GM21423 (cell line): ENCODE measurements around the gene STK32A.
"Not testable (repeated sequence)": the region's sequence is repeated elsewhere in the genome, so short reads cannot be mapped to it uniquely, and the experiment has no call there.

Experiments
- ATAC-seq: cut with Tn5 transposase; IDR thresholded peaks from one replicate; pipeline ENCODE4 v1.9.1; 2021; ENCODE audit warnings: mild to moderate bottlenecking, moderate library complexity; ENCODE audit not compliant: unreplicated experiment

STK32A gene

DNA sequence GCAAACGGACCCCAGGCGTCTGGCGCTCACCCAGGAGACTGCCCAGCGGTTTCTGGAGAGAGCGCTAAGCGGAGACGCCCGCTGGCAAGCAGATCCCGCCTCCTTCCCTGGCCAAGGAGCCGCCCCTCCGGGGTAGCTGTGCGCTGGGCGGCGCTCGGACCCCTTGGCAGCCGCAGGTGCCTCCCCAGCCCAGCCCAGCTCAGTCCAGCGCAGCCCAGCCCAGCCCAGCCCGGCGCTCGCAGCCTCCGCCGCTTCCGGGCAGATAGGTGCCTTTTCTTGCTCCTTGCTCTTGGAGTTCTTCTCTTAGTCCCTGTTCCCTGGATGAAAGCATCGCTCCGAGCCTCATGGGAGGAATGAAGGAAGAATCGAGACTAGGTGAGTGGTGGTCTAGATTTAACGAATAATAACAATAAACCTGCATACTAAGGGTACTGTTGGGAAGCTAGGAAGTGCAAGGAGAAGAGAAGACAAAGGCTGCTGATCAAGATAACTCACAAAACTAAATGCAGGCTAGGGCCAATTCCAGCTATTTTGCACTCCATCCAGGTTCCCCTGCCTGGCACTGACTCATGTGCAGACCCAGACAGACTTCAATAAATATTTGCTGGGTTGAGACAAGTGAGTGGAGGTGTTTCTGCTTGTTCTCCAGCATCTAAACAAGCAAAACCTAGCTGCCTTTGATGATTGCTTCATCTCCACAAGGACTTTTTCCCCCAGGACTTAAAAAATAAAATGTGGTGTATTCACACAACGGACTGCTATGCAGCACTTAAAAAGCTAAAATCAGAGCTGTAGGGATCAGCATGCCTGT is at the start of gene STK32A:
Gene STK32A, plus strand, starts transcription at position 202 of the 811 bp plus-strand sequence. CDS start 4,609 bp downstream, outside the sequence.
- no peak for ATAC-seq

DNA sequence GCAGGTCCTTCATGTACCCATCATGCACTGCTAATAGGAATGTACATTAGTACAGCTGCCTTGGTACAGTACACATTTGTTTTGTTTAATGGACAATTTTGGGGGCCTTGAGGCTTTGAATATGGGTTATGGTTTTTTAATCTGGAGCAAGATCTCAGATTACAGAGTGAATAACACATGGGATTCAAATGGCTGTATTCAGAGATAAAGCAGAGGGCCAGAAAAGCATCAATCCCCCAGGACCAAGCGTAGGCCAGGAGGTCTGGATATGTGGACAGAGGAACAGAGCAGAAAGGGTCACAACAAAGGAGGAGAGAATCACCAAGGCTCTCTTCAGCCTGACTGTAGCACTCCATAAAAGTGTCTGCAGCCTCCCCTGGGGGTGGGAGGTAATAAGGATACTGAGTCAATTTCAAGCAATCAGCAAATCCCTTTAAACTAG is 47.7 kb upstream of the STK32A start:
- no peak for ATAC-seq

DNA sequence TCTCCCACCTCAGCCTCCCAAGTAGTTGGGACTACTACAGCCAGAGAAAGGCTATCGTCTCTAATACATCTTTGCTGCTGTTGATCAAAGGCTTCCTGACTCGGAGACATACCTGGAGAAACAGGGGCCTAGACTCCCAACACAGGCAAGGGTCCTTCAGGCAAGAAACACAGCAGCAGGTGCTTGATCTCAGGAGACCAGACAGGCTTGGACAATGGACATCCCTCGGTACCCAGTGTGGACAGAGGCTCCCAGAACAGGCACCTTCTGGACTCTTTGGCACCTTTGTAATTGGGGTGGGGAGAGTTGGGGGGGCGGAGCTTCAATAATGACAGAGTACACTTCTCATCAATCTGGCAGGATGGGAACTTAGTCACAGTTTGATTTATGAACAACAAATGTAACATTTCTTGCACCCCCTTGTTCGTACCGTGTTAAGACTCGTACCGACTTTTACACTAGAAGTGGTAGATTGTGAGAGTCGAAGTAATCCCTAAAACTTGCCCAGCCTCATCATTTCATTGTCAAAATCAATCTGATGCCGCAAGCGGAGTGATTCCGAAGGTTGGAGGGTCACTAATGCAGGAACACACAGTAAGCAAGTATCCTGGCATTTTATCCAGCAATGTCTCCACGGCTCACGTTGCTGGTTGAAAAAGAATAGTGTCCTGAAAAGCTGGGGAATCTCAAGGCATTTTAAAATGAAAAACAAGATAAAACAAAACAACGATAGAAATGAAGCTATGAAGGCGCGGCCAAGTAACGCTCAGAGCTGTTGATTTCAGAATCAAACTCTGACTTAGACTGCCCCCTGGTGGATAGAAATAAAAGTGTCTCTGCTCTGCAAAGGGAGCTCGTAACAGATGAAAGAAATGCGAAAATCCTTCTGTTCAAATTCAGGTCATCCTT is 46.4 kb upstream of the STK32A start:
- ATAC-seq: peak; percentile 91

DNA sequence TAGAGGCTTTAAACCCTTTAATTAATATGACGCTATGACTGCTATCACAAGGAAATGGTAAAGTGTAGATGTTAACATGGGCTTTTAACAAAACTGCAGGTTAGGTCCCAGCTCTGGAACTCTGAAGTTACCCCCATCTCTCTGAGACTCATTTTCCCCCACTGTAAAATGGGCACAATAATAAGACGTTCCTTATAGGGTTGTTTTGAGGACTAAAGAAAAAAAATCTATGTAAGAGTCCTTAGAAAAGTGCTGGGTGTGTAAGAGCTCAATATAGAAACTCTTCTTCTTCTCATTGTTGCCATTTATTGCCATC is 45.8 kb upstream of the STK32A start:
- ATAC-seq: peak; percentile 18

DNA sequence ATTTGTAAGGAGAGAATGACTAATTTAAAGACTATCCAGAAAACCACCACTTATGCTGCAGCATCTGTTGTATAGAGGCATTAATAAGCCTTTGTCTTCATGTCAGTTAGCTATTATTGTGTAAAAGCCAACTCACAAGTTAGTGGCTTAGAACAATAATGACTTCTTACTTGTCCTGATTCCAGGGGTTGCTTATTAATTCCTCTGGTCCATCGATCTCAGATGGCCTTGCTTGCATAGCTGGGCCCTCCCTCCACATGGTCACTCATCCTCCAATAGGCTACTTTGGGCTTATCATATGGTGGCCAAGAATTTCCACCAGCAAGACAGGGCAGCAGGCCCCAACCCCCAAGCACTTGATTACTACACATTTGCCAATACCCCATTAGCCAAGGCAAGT is 44.5 kb upstream of the STK32A start:
- ATAC-seq: no peak

DNA sequence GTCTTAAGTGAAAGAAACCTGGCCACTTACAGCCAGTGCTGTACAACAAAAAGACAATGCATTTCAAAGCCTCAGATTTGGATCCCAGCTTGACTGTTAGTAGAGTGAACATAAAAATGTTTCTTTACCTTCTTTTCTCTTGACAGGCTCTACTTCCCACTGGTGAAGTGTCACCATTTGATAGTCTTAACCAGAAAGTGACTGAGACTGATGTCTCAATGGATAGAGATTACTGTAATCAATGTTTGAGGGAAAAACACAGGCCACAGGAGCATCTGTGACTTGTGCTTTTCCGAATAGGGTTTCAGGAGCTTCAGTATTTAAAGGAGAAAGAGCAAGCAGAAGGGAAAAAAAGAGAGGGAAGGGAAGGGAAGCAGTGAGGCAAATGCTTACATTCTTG is 41.7 kb upstream of the STK32A start:
- no peak for ATAC-seq

DNA sequence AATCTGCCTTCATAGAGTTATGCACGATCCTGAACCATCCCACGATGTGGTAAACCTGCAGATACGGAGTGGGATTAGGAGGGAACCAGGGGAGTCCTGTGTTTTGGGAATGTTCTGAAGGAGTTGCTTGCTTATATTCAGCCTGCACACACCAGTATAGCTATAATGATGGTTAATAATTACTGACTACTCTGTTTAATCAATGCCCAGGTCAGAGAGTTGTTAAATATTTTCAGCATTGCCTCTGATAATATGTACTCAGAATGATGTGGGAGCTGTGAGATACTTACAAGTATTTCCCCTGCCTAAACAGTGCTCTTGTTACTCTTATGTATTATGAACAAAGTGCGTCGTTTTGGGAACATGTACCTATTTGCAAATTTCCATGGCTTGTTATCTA is 34.8 kb upstream of the STK32A start:
- no peak for ATAC-seq

DNA sequence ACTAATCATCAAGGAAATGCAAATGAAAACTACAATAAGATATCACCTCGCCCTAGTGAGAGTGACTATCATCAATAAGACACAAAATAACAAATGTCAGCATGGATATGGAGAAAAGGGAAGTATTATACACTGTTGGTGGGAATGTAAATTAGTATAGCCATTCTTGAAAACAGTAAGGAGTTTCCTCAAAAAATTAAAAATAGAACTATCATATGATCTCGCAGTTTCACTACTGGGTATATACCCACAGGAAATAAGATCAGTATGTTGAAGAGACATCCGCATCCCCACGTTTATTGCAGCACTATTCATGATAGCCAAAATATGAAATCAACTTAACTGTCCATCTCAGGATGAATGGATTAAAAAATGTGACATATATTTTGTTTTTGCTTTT is 31.6 kb upstream of the STK32A start:
- no peak for ATAC-seq

DNA sequence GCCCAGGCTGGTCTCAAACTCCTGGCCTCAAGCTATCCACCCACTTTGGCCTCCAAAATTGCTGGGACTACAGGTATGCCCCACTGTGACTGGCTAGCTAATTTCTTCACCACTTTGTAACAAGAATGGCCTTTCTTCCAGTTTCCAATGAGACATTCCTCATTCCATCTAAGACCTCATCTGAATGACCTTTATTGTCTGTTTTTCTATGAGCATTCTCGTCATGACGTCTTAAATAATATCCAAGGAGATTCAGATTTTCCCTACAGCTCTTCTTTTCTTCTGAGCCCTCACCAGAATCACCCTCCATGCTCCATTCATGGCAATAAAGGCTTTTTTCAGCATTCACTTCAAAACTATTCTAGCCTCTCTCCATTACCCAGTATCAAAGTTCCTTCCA is 30.2 kb upstream of the STK32A start:
- no peak for ATAC-seq

DNA sequence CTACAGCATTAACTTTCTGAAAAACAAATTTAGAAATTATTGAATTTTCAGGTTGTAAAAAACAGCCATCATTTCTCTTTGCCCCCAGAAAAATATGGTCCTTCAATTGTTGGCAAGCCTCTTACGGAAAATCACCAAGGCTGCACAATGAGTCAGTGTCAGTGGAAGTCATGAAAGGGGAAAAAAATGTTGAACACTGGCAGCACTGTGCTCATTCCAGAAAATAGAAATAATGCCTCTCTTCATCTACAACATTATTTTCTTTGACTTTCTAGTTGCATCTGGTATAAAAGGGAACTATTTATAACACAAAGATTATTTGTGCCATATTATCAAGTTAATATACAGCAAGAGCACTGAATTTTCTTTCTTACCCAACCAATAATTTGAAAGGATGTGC is 26.7 kb upstream of the STK32A start:
- ATAC-seq: no peak

DNA sequence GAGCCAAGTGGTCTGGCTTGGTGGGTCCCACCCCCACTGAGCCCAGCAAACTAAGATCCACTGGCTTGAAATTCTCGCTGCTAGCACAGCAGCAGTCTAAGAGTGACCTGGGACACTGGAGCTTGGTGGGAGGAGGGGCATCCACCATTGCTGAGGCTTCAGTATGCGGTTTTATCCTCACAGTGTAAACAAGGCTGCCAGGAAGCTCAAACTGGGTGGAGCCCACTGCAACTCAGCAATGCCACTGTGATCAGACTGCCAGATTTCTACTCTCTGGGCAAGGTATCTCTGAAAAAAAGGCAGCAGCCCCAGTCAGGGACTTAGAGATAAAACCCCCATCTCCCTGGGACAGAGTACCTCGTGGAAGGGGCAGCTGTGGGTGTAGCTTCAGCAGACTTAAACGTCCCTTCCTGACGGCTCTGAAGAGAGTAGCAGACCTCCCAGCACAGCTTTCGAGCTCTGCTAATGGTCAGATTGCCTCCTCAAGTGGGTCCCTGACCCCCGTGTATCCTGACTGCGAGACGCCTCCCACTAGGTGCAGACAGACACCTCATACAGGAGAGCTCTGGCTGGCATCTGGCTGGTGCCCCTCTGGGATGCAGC is 18.2 kb upstream of the STK32A start:
- ATAC-seq: no peak

DNA sequence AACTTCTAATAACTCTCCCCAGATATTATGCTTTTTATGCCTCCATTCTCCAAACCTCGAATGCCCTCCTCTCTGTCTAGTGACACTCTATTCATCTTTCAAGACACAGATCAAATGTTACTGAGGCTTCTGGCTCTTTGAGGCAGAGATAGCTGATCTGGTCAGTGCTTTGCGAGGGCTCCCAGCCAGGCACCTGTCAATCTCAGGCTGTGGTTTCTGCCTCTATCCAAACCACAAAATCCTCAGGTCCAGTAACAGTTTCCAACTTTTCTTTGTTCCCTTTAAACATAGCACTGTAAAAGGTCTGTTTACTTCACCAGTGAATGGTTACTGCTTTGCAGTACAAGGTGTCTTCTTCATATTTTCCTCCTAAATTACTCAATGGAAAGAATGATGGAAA is 11.5 kb upstream of the STK32A start:
- ATAC-seq: no peak

DNA sequence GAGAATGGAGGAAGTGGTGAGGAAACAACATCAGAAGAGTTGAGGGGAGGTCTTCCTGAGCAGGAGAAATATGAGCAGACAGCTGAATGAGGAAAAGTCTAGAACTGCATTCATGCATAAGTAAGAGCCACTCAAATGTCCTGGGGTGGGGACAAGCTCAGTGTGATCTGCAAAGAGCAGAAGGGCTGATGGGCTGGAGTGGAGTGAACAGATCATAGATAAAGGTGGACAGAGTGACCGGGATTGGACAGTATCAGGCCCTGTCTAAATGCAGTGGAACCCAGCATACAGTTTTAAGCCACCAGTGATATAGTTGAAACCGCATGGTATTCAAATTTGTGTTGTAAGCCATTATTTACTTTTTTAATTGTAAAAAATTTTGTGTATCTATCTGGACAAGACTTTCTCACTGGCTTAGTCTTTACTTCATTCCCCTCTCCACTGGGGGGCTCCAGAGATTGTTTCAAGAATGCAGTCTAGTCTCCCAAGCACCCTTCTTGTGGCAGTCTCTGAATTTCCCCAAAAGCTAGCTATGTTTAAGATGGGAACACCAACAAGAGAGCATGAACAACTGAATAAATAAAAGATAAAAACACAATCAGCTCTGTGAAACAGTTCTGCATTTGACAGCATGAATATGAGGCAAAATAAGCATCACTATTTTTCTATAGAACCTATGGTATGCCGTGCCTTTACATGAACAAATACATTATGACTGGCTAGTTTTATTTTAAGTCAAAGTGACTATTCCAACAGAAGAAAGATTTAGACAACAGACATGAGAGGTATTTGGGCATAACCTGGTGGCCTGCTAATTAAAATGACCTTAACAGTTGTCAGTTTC is 10.7 kb upstream of the STK32A start:
- no peak for ATAC-seq

DNA sequence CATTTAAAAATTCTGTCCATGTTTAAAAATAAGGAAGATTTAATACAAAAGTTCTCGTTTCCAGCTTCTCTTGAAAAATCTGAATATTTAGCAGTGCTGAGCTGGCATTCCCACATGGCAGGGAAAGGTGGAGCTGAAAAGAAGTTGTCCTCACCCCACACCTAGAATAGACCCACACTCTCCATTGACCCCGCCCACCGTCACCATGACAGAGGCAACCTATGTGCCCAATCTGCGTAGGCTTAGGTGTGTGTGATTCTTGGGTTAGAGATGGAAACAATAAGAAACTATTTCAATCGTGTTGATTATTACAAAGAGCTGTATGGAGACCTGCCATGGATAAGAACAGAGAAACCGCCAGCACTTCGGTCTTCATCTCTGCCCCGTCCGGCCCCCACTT is 8.9 kb upstream of the STK32A start:
- no peak for ATAC-seq

DNA sequence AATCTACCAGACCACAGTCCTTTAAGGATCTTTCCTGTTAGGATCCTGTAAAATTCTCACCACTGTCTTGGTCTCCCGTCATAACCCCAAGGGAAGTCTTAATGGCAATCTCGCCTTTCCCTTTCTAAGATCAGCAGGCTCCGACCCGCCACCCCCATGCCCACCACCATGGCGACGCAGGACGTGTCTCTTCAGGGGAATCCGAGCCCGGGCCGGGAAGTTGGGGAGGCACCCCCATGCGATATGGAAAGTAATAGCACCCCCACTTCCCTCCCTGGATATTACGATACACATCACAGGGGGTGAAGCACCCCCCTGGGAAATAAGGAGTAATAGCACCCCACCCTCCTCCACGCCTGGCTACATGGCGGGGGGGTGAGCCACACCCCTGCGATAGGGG is 8.3 kb upstream of the STK32A start:
- no peak for ATAC-seq

DNA sequence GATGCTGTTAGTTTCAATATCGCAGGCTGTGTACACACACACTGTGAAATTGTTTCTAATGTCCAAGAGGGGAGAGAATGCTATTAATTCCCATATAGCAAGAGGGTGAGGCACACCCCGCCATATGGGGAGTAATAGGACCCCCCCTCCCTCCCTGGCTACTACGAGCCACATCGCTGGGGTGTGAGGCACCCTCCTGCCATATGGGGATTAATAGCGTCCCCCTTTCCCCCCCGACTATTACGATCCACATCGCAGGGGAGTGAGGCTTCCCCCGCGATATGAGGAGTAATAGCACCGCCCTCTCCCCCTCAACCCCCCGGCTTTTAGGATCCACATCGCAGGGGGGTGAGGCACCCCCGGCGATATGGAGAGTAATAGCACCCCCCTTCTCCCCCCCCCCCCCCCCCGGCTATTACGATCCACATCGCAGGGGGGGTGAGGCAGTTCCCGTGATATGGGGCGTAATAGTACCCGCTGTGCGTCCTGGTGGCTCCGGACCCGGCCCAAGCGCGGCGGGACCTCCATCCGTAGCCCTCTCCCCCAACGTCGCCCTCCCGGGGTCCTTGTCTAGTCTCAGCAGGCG is 494 bp upstream of the STK32A start:
- ATAC-seq: no peak

DNA sequence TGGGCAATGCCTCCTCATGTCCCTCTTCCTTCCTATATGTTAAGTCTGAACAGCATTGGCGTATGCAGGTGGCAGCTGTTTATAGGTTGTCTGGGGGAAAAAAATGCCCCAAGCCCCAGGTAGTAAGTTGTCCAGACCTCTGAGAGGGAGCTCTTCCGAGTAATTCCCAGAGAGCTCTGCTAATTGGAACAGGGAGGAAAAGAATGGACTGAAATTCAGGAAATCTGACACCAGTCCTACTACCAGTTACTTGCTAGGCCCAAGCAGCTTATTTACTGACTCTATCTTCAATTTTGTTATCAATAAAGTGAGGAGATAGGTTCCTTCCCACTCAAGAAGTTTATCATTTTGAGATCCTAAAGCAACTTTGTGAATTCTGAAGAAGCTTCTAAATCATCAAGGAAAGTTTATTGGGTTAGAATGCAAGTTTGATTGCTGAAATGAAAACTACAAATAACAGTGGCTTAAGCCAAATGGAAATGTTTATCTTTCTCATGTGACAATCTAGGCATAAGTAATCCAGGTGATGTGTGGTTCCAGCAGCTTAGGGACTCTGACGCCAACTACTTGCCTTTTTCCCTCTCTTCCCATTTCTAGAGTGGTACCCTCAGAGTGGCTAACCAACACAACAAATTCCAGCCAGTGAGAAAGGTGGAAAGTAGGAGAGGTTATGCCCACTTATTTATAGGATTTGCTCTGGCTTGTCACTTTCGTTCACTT is 5.6 kb downstream of the STK32A start:
- no peak for ATAC-seq

DNA sequence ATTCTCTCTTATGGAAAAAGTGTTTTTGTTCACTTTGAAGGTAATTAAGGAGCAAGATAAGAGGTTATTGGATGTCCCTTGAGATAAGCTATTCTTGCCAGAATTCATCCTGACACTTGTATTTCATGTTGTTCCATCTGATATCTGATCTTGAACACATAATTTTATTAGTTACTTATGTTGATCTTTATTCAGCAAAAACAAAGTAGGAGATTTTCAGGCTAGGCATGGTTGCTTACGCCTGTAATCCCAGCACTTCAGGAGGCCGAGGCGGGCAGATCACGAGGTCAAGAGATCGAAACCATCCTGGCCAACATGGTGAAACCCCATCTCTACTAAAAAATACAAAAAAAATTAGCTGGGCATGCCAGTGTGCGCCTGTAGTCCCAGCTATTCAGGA is 8.4 kb downstream of the STK32A start:
- ATAC-seq: not testable (repeated sequence)

DNA sequence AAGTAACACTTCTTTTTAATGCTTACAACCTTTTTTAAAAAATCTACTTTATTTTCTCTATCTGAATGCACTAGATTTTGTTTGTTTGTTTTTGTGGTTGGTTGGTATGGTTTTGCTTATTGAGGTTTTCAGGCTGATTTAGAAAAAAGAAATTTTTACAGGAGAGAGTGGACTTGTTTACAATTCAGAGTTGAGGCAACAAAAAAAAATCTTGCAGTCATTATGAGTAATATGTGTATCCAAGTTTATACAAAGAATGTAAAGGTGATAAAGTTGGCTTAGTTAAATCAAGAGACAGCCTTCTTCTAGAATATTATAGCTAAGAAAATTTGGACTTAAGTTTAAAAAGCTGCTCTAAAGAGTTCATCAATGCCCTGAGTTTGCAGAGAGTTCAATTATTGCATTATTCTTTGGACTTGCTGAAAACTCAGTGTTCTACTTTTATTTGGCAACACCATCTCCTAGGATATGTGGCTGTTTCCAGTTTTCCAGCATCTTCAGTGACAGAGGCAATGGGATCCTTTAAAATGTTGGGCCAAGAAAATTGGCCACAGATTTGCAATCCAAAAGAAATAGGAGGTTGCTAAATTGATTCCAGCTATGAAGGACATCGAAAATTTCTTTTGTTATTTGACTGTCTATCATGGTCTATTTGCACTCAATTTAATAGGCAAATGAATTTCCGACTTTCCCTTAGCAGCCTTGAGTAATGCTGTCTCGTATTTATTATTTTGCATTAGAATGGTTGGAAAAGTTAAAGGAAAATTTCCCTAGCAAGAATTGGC is 10.7 kb downstream of the STK32A start:
- no peak for ATAC-seq
